H1 (cell line): ENCODE measurements around the gene MATR3. TPM values are rescaled to one million over a fixed set of nuclear protein-coding genes. Genes with fewer than 3 reads are reported as not detected.

ENCODE experiments used
- CTCF ChIA-PET: fragments of 300-600 bp; sonication (Branson Sonifier 250); formaldehyde crosslinking; loops from one replicate; lab custom pipeline; 2021; ENCODE audit not compliant: partially characterized antibody; lab: Charles Lee
- POLR2A ChIA-PET: fragments of 300-600 bp; sonication (Branson Sonifier 250); formaldehyde crosslinking; loops from one replicate; lab custom pipeline; 2021; ENCODE audit warnings: inconsistent platforms; ENCODE audit not compliant: partially characterized antibody; lab: Charles Lee
- DNase-seq, 2 experiments: peaks; one replicate each; pipeline versions ENCODE4 v3.0.0 to v3.0.0-alpha.2; 2010 to 2022; ENCODE audit warnings: low spot score in 2 of 2, low read depth in 1 of 2, mixed read lengths in 1 of 2
- FAIRE-seq: peaks from 2 replicates; lab custom pipeline; 2011; peaks lifted over from hg19 to GRCh38; lab: Jason Lieb, UNC
- H2AFZ ChIP-seq: 2 replicates; pipeline ENCODE4 v1.8.1; 2012; ENCODE audit warnings: low read length, inconsistent platforms
- H2AK5ac ChIP-seq: 2 replicates; pipeline ENCODE4 v1.6.1; 2013; ENCODE audit warnings: low read depth, low read length
- H2BK120ac ChIP-seq: replicated peaks from 2 replicates; pipeline ENCODE3; 2013; ENCODE audit warnings: low read depth, low read length, inconsistent platforms
- H2BK12ac ChIP-seq: 2 replicates; pipeline ENCODE4 v1.6.1; 2013; ENCODE audit warnings: low read depth, low read length
- H2BK15ac ChIP-seq: 2 replicates; pipeline ENCODE4 v1.6.1; 2013; ENCODE audit warnings: low read length
- H2BK20ac ChIP-seq: 2 replicates; pipeline ENCODE4 v1.6.1; 2013; ENCODE audit warnings: low read length
- H2BK5ac ChIP-seq: 2 replicates; pipeline ENCODE4 v1.6.1; 2013; ENCODE audit warnings: low read depth, low read length
- H3K14ac ChIP-seq: 2 replicates; pipeline ENCODE4 v1.6.1; 2013; ENCODE audit warnings: inconsistent platforms; ENCODE audit not compliant: insufficient read length
- H3K18ac ChIP-seq: 2 replicates; pipeline ENCODE4 v1.6.1; 2013; ENCODE audit warnings: low read length; ENCODE audit errors: extremely low read depth
- H3K23ac ChIP-seq: 2 replicates; pipeline ENCODE4 v1.6.1; 2013; ENCODE audit warnings: inconsistent platforms; ENCODE audit not compliant: insufficient read length
- H3K23me2 ChIP-seq: 2 replicates; pipeline ENCODE4 v1.6.1; 2013; ENCODE audit warnings: low read depth, low read length
- H3K27ac ChIP-seq: 2 replicates; pipeline ENCODE4 v1.6.1; 2011; ENCODE audit warnings: low read depth, low read length, inconsistent platforms
- H3K27me3 ChIP-seq, 4 experiments: replicated peaks in 1 of 4; 1 replicate in 1 of 4; 2 replicates in 3 of 4; pipeline versions ENCODE4 v1.6.1 to v1.8.1; 2011 to 2013; ENCODE audit warnings: low read length in 3 of 4, mild to moderate bottlenecking in 3 of 4, inconsistent platforms in 2 of 4, mixed read lengths in 2 of 4, moderate library complexity in 1 of 4; ENCODE audit not compliant: control insufficient read depth in 3 of 4, insufficient read depth in 3 of 4; ENCODE audit errors: extremely low read depth in 1 of 4
- H3K36me3 ChIP-seq, 4 experiments: 2 replicates each; pipeline versions ENCODE4 v1.6.1 to v1.8.1; 2011 to 2013; ENCODE audit warnings: mild to moderate bottlenecking in 4 of 4, low read length in 3 of 4, moderate library complexity in 2 of 4, control low read depth in 1 of 4, inconsistent platforms in 1 of 4; ENCODE audit not compliant: insufficient read depth in 4 of 4, control insufficient read depth in 2 of 4
- H3K4ac ChIP-seq: replicated peaks from 2 replicates; pipeline ENCODE3; 2013; ENCODE audit warnings: low read length, low read depth, mixed read lengths, inconsistent platforms; ENCODE audit not compliant: insufficient read length
- H3K4me1 ChIP-seq, 4 experiments: replicated peaks in 1 of 4; 1 replicate in 1 of 4; 2 replicates in 3 of 4; pipeline versions ENCODE4 v1.6.1 to v1.8.1; 2011 to 2013; ENCODE audit warnings: low read length in 3 of 4, inconsistent platforms in 2 of 4, mixed read lengths in 1 of 4; ENCODE audit not compliant: insufficient read depth in 4 of 4, control insufficient read depth in 3 of 4
- H3K4me2 ChIP-seq, 2 experiments: 2 replicates each; pipeline versions ENCODE4 v1.6.1 to v1.8.1; 2011 to 2013; ENCODE audit warnings: low read depth in 2 of 2, low read length in 2 of 2, control low read depth in 1 of 2, inconsistent platforms in 1 of 2, mild to moderate bottlenecking in 1 of 2; ENCODE audit not compliant: insufficient read depth in 1 of 2
- H3K4me3 ChIP-seq, 4 experiments: fragments of 200-600, 300-600 bp in 1 of 4; sonication (generic), shearing (Covaris generic), sonication (Bioruptor Twin) in 1 of 4; 2 replicates each; pipeline versions ENCODE4 v1.5.1 to v1.8.1; 2011 to 2016; ENCODE audit warnings: low read length in 4 of 4, low read depth in 3 of 4, control low read depth in 2 of 4, inconsistent platforms in 2 of 4, mild to moderate bottlenecking in 2 of 4, mixed read lengths in 1 of 4, moderate library complexity in 1 of 4; ENCODE audit not compliant: insufficient read depth in 2 of 4; ENCODE audit errors: extremely low read depth in 1 of 4
- H3K56ac ChIP-seq: replicated peaks from 2 replicates; pipeline ENCODE3; 2013; ENCODE audit warnings: low read depth, mild to moderate bottlenecking, mixed read lengths, low read length, inconsistent platforms; ENCODE audit not compliant: insufficient read length
- H3K79me1 ChIP-seq: 2 replicates; pipeline ENCODE4 v1.6.1; 2013; ENCODE audit warnings: low read depth, low read length, control low read depth
- H3K79me2 ChIP-seq, 2 experiments: 2 replicates each; pipeline versions ENCODE4 v1.6.1 to v1.8.1; 2012 to 2013; ENCODE audit warnings: low read length in 2 of 2, mild to moderate bottlenecking in 2 of 2, inconsistent platforms in 1 of 2; ENCODE audit not compliant: insufficient read depth in 2 of 2, control insufficient read depth in 1 of 2
- H3K9ac ChIP-seq, 4 experiments: replicated peaks in 1 of 4; 1 replicate in 1 of 4; 2 replicates in 3 of 4; pipeline versions ENCODE4 v1.6.1 to v1.8.1; 2011 to 2013; ENCODE audit warnings: low read depth in 3 of 4, low read length in 3 of 4, control low read depth in 2 of 4, mild to moderate bottlenecking in 2 of 4, moderate library complexity in 2 of 4, inconsistent platforms in 1 of 4; ENCODE audit errors: extremely low read depth in 1 of 4
- H3K9me3 ChIP-seq, 2 experiments: 2 replicates each; pipeline versions ENCODE4 v1.6.1 to v1.8.1; 2012 to 2013; ENCODE audit warnings: mild to moderate bottlenecking in 2 of 2, moderate library complexity in 2 of 2, control low read depth in 1 of 2, inconsistent platforms in 1 of 2, low read depth in 1 of 2, low read length in 1 of 2, mixed read lengths in 1 of 2; ENCODE audit not compliant: insufficient read depth in 2 of 2
- H4K20me1 ChIP-seq, 2 experiments: replicated peaks in 1 of 2; 2 replicates each; pipeline versions ENCODE3 to v1.8.1; 2011 to 2013; ENCODE audit warnings: inconsistent platforms in 2 of 2, low read length in 2 of 2, mild to moderate bottlenecking in 1 of 2; ENCODE audit not compliant: insufficient read depth in 2 of 2, control insufficient read depth in 1 of 2
- H4K5ac ChIP-seq: 2 replicates; pipeline ENCODE4 v1.6.1; 2013; ENCODE audit warnings: low read length, low read depth, mixed read lengths, inconsistent platforms; ENCODE audit not compliant: insufficient read length
- H4K8ac ChIP-seq: 2 replicates; pipeline ENCODE4 v1.8.0; 2013; ENCODE audit warnings: mild to moderate bottlenecking, moderate library complexity, low read length, inconsistent platforms; ENCODE audit not compliant: insufficient read depth; ENCODE audit errors: extremely low read depth
- H4K91ac ChIP-seq: replicated peaks from 2 replicates; pipeline ENCODE3; 2013; ENCODE audit warnings: low read length, mixed read lengths, inconsistent platforms; ENCODE audit not compliant: insufficient read length
- WGBS, 2 experiments: shearing (Covaris generic) in 1 of 2; methylation state at CpG; one replicate each; pipeline versions ENCODE4 v1.1.6 to v1.1.7; 2013 to 2015; ENCODE audit warnings: low lambda C conversion rate in 2 of 2, mixed read lengths in 2 of 2, inconsistent platforms in 1 of 2, low coverage in 1 of 2, missing lambda C conversion rate in 1 of 2; ENCODE audit not compliant: insufficient replicate concordance in 2 of 2, insufficient coverage in 1 of 2, insufficient read length in 1 of 2; ENCODE audit errors: extremely low coverage in 1 of 2, missing lambda C conversion rate in 1 of 2; 5-methylcytosine and 5-hydroxymethylcytosine counted together
- polyA plus RNA-seq, 7 experiments: library from polyadenylated mRNA; depleted of rRNA in 3 of 7; stranded (reverse) in 5 of 7; unstranded in 2 of 7; fragments of >200 nt in 5 of 7; fragments of 200-250 nt in 2 of 7; gene quantifications; 1 replicate in 5 of 7; 2 replicates in 1 of 7; 4 replicates in 1 of 7; pipeline versions ENCODE4 v1.2.1 to v1.2.3, GENCODE V29; 2011 to 2013; ENCODE audit warnings: missing spikeins in 2 of 7, mixed read lengths in 2 of 7
- total RNA-seq: library from RNA; stranded (reverse); fragmentation: NEBNext Ultra II Directional; extraction: Animal tissue kit (Norgen Biotek cat#: 25700); gene quantifications from 2 replicates; pipeline ENCODE4 v1.2.1, GENCODE V29; 2021
- TF ChIP-seq, protein P1 (sequence below): IDR thresholded peaks from 2 replicates; pipeline ENCODE4 v1.6.1; 2012; ENCODE audit warnings: inconsistent platforms

MATR3 gene
- total and polyA plus RNA-seq, 2 of the 8 experiments (the other 6 are each of a cell fraction or from before 2014, with no cell fraction given): 116 to 389 TPM

DNA sequence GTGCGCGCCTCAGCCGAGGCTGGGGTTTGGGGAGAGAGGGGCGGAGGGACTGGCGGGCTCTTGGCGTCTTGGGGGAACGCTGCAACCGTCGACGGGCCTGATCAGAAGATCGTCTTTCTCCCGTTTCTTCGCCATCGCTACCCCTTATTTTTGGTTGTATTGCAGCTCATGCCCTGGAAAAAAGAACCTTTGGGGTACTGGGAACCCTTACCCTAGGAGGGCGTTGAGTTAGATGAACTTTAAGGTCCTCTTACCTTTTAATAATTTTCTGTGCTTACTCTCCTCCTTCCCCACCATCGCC is 48.8 kb downstream of the MATR3 start:
- ChIA-PET CTCF (interaction anchor here (0.6 to 2.3 kb wide), 13 partner anchors 10 to 294 kb away, joined by 3 to 12 read pairs (median 4); partner anchors contain the start of genes MATR3 and PROB1), POLR2A (interaction anchor here (0.7 to 5.4 kb wide), 43 partner anchors 9 to 877 kb away, joined by 3 to 111 read pairs (median 5); partner anchors contain the start of genes DNAJC18, EGR1, HSPA9 and MATR3)
- Histone ChIP-seq H3K23ac (no peak overlapping the region), H2AFZ (no peak overlapping the region), H2BK15ac (no peak overlapping the region), H3K4me3 (peak overlapping the region; percentile 82 to 94 (median 88)), H2BK120ac (no peak overlapping the region), H4K91ac (no peak overlapping the region), H3K18ac (no peak overlapping the region), H3K4me2 (peak overlapping the region; percentile 80 to 97), H3K36me3 (peaks cover 0 to 15% (median 0%) of the 10 kb centered on the region in 4 experiments; a peak in 3 of 8 replicates), H4K5ac (peak overlapping the region; percentile 51), H2BK12ac (no peak overlapping the region), H3K14ac (no peak overlapping the region), H3K4ac (no peak overlapping the region), H3K79me1 (peaks cover 4% of the 10 kb centered on the region), H3K4me1 (peaks cover 0 to 7% (median under 1%) of the 10 kb centered on the region in 4 experiments; a peak in 4 of 7 replicates), H3K79me2 (peaks cover 37 to 51% of the 10 kb centered on the region in 2 experiments), H3K56ac (no peak overlapping the region), H4K20me1 (peaks cover 14% of the 10 kb centered on the region in 2 experiments), H2BK5ac (no peak overlapping the region; the same call in 1 of the 2 replicates), H2BK20ac (no peak overlapping the region), H3K27ac (peak overlapping the region; percentile 99), H4K8ac (no peak overlapping the region), H3K9me3 (no peaks in the 10 kb centered on the region), H3K9ac (peak overlapping the region; percentile 95 to 99 (median 96)), H3K27me3 (no peaks in the 10 kb centered on the region), H3K23me2 (peaks cover 7% of the 10 kb centered on the region; the same call in 1 of the 2 replicates), H2AK5ac (no peak overlapping the region)
- DNase-seq (no peak), FAIRE-seq (no peak)
- 3% methylated on average over 14 of the region's 16 CpGs; no CpG with 5 or more reads in 1 of the 2 experiments for WGBS, 2 experiments
- TF ChIP-seq, protein P1, sequence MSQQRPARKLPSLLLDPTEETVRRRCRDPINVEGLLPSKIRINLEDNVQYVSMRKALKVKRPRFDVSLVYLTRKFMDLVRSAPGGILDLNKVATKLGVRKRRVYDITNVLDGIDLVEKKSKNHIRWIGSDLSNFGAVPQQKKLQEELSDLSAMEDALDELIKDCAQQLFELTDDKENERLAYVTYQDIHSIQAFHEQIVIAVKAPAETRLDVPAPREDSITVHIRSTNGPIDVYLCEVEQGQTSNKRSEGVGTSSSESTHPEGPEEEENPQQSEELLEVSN: peak; percentile 31; the same call in 1 of the 2 replicates
